DND-41 (cell line): ENCODE results near the gene POU6F2.
A peak's percentile ranks its signal among the peaks of the same experiment; 100 is the strongest.

Experiments used
- ATAC-seq: fragments of 200-7000 bp; cut with Tn5 transposase; 3 replicates; pipeline ENCODE4 v1.9.1; 2021; ENCODE audit warnings: low read depth; ENCODE audit not compliant: insufficient read depth
- DNase-seq: peaks from one replicate; pipeline ENCODE4 v3.0.0-alpha.2; 2020
- H2AFZ ChIP-seq: 2 replicates; pipeline ENCODE4 v1.6.0; 2012; ENCODE audit warnings: low read depth, low read length
- H3K27ac ChIP-seq: 2 replicates; pipeline ENCODE4 v1.5.1; 2012; ENCODE audit warnings: low read length, inconsistent platforms
- H3K27me3 ChIP-seq: fragments of 200-600 bp; sonication (generic); 2 replicates; pipeline ENCODE4 v1.6.0; 2012; ENCODE audit warnings: low read length, mild to moderate bottlenecking, inconsistent platforms; ENCODE audit not compliant: insufficient read depth, poor library complexity
- H3K36me3 ChIP-seq: 2 replicates; pipeline ENCODE4 v1.5.1; 2012; ENCODE audit warnings: low read length, inconsistent platforms; ENCODE audit not compliant: insufficient read depth
- H3K4me1 ChIP-seq: 2 replicates; pipeline ENCODE4 v1.5.1; 2012; ENCODE audit warnings: mild to moderate bottlenecking, low read length; ENCODE audit not compliant: insufficient read depth
- H3K4me2 ChIP-seq: 2 replicates; pipeline ENCODE4 v1.6.0; 2012; ENCODE audit warnings: mild to moderate bottlenecking, moderate library complexity, low read length, inconsistent platforms; ENCODE audit not compliant: insufficient read depth
- H3K4me3 ChIP-seq, 2 experiments: fragments of 200-600 bp in 1 of 2; shearing (Covaris generic) in 1 of 2; 2 replicates each; pipeline ENCODE4 v1.5.1; 2012 to 2016; ENCODE audit warnings: inconsistent platforms in 2 of 2, low read length in 2 of 2, mild to moderate bottlenecking in 2 of 2, low read depth in 1 of 2, moderate library complexity in 1 of 2
- H3K79me2 ChIP-seq: 2 replicates; pipeline ENCODE4 v1.6.0; 2012; ENCODE audit warnings: low read length, inconsistent platforms; ENCODE audit not compliant: insufficient read depth
- H3K9ac ChIP-seq: 2 replicates; pipeline ENCODE4 v1.6.0; 2012; ENCODE audit warnings: low read depth, mild to moderate bottlenecking, inconsistent platforms, low read length, moderate library complexity
- H3K9me3 ChIP-seq: 2 replicates; pipeline ENCODE4 v1.5.1; 2012; ENCODE audit warnings: low read length, moderate library complexity, mild to moderate bottlenecking, inconsistent platforms; ENCODE audit not compliant: insufficient read depth, severe bottlenecking
- H4K20me1 ChIP-seq: 2 replicates; pipeline ENCODE4 v1.6.0; 2012; ENCODE audit warnings: low read length; ENCODE audit not compliant: insufficient read depth
- EZH2 ChIP-seq: IDR thresholded peaks from 3 replicates; pipeline ENCODE4 v1.6.1; 2012; ENCODE audit warnings: borderline replicate concordance, low read depth, mild to moderate bottlenecking, moderate library complexity, low read length, inconsistent platforms; ENCODE audit not compliant: severe bottlenecking
- TF ChIP-seq, protein P1 (sequence below): IDR thresholded peaks from 2 replicates; pipeline ENCODE4 v1.5.1; 2012; ENCODE audit warnings: borderline replicate concordance, low read length, moderate library complexity, mild to moderate bottlenecking; ENCODE audit not compliant: poor library complexity, severe bottlenecking; ENCODE audit errors: extremely low read depth

Gene POU6F2

DNA sequence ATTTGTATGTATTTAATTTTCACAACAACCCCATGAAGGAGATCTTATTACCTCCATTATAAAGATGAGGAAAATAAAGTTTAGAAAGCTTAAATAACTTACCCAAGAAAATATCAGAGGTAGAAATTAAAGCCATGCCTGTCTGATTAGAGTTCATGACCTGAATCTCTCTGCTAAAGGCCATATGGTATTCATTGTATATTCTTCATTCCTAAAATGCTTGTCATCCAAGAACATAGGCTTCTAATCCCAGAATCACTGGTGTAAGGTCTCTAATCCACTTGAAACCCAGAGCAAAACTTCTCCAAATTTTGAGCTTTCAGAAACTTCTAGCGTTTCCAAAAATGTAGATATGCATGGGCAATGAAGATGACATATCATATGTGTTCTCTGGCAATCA is 516.2 kb downstream of the POU6F2 start:
- H3K27ac ChIP-seq: no peak overlapping the region
- H3K4me2 ChIP-seq: no peak overlapping the region
- H3K27me3 ChIP-seq: no peaks in the 10 kb centered on the region
- H4K20me1 ChIP-seq: no peaks in the 10 kb centered on the region
- H3K4me3 ChIP-seq: no peak overlapping the region
- H2AFZ ChIP-seq: no peak overlapping the region
- TF ChIP-seq, protein P1, sequence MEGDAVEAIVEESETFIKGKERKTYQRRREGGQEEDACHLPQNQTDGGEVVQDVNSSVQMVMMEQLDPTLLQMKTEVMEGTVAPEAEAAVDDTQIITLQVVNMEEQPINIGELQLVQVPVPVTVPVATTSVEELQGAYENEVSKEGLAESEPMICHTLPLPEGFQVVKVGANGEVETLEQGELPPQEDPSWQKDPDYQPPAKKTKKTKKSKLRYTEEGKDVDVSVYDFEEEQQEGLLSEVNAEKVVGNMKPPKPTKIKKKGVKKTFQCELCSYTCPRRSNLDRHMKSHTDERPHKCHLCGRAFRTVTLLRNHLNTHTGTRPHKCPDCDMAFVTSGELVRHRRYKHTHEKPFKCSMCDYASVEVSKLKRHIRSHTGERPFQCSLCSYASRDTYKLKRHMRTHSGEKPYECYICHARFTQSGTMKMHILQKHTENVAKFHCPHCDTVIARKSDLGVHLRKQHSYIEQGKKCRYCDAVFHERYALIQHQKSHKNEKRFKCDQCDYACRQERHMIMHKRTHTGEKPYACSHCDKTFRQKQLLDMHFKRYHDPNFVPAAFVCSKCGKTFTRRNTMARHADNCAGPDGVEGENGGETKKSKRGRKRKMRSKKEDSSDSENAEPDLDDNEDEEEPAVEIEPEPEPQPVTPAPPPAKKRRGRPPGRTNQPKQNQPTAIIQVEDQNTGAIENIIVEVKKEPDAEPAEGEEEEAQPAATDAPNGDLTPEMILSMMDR: no peak
- no peak for TF ChIP-seq EZH2
- no peak for DNase-seq
- no peak for ATAC-seq
- H3K9me3 ChIP-seq: no peaks in the 10 kb centered on the region
- no peak overlapping the region for H3K9ac ChIP-seq
- H3K36me3 ChIP-seq: no peaks in the 10 kb centered on the region
- H3K79me2 ChIP-seq: no peaks in the 10 kb centered on the region
- H3K4me1 ChIP-seq: peaks cover 5% of the 10 kb centered on the region

DNA sequence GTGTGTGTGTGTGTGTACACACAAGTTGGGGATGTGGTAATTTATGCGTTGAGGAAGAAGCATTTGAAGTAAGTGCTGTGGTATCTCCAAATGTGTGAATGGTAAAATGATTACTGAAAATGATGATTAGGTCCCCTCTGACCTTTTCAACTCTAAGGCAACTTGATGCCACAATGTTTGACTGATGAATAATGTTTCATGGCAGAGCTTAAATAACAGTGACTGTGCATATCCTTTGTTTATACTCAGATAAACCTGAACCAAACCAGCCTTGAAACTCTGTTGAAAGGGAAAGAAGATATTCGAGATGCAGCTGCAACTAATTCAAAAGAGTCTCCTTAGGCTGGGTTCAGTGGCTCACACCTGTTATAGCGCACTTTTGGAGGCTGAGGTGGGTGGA is 523.6 kb downstream of the POU6F2 start:
- H3K4me3 ChIP-seq: no peak overlapping the region
- TF ChIP-seq EZH2: no peak
- TF ChIP-seq, protein P1: no peak
- DNase-seq (no peak), ATAC-seq (no peak)
- H4K20me1 ChIP-seq: no peaks in the 10 kb centered on the region
- no peaks in the 10 kb centered on the region for H3K9me3 ChIP-seq
- no peak overlapping the region for H3K9ac ChIP-seq
- no peaks in the 10 kb centered on the region for H3K27me3 ChIP-seq
- no peak overlapping the region for H2AFZ ChIP-seq
- H3K36me3 ChIP-seq: no peaks in the 10 kb centered on the region
- peaks cover 5% of the 10 kb centered on the region; the same call in 1 of the 2 replicates for H3K4me1 ChIP-seq
- no peaks in the 10 kb centered on the region for H3K79me2 ChIP-seq
- H3K4me2 ChIP-seq: no peak overlapping the region
- H3K27ac ChIP-seq: no peak overlapping the region

DNA sequence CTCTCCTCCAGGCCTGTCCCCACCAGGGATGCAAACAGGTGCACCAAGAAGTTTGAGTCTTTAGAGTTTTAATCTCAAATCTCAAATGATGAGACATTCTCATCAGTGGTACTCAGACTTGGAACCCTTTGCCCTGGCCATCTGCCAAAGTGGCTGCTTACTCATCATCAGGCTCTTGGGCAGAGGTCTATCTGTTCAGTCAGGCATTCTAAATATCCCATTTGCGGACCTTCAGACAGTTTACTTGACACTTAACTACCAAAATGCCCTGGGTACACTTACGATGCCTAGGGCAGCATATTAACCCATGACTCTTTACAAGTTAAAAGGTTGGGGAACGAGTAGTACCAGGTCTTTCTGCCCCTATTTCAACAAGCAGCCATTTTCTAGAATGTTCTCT is 527.3 kb downstream of the POU6F2 start:
- ATAC-seq (no peak), DNase-seq (no peak)
- TF ChIP-seq, protein P1: no peak
- TF ChIP-seq EZH2: no peak
- no peaks in the 10 kb centered on the region for H3K79me2 ChIP-seq
- H2AFZ ChIP-seq: no peak overlapping the region
- H3K27me3 ChIP-seq: no peaks in the 10 kb centered on the region
- H4K20me1 ChIP-seq: no peaks in the 10 kb centered on the region
- peaks cover 28% of the 10 kb centered on the region for H3K4me1 ChIP-seq
- H3K36me3 ChIP-seq: no peaks in the 10 kb centered on the region
- H3K27ac ChIP-seq: no peak overlapping the region
- H3K4me2 ChIP-seq: no peak overlapping the region
- no peak overlapping the region for H3K4me3 ChIP-seq
- no peaks in the 10 kb centered on the region for H3K9me3 ChIP-seq
- no peak overlapping the region for H3K9ac ChIP-seq

DNA sequence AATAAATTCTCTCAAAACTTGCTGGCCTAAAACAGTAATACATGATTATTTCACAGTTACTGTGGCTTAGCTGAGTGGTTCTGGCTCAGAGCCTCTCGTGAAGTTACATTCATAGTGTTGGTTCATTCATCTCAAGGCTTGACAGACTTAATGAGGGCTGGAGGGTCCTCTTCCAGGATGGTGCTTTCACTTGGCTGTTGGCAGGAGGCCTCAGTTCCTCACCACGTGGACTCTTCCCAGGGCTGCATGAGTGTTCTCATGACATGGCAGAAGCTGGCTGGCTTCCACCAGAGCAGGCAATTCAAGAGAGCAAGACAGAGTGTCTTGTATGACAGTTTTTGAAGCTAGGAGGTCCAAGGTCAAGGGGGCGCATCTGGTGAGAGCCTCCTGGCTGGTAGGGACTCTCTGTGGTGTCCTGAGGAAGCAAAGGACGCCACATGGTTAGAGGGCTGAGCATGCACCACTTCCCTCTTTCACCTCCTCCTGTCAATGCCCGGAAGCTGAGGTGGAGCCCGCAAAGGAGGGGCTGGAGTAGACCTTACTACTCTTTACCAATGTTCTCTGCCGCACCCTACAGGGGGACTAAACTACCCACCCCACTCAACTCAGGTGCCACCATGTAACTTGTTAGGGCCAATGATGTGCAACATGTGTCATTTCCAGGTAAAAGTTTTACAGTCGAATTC is 530.3 kb downstream of the POU6F2 start:
- TF ChIP-seq, protein P1: no peak
- Histone ChIP-seq H3K4me3 (no peak overlapping the region), H3K27ac (peak overlapping the region; percentile 88), H3K4me1 (peaks cover 45% of the 10 kb centered on the region), H3K9ac (no peak overlapping the region), H3K27me3 (no peaks in the 10 kb centered on the region), H3K79me2 (no peaks in the 10 kb centered on the region), H2AFZ (peak overlapping the region; percentile 15; the same call in 1 of the 2 replicates), H4K20me1 (no peaks in the 10 kb centered on the region), H3K36me3 (no peaks in the 10 kb centered on the region), H3K4me2 (no peak overlapping the region), H3K9me3 (peaks cover 11% of the 10 kb centered on the region)
- ATAC-seq (no peak), DNase-seq (no peak)
